HCT116 (cell line): ENCODE results near the gene CYP26B1. TPM values are rescaled to one million over a fixed set of nuclear protein-coding genes. Genes with fewer than 3 reads are reported as not detected.

ENCODE experiments used
- ATAC-seq: fragments of 200-7000 bp; cut with Tn5 transposase; 2 replicates; pipeline ENCODE4 v1.9.1; 2020; ENCODE audit warnings: mild to moderate bottlenecking, moderate library complexity
- BruUV-seq: library from RNA; stranded (reverse); fragments of 400-500 nt; replicated peaks from 2 replicates; lab custom pipeline; 2021; lab: Mats Ljungman, UMichigan
- CTCF ChIA-PET: fragments of 300-600 bp; sonication (Branson Sonifier 250); formaldehyde crosslinking; loops from one replicate; lab custom pipeline; 2021; ENCODE audit warnings: antibody characterized with exemption; lab: Charles Lee
- POLR2A ChIA-PET: fragments of 300-600, 350-600 bp; sonication (Branson Sonifier 250); formaldehyde crosslinking; loops from one replicate; lab custom pipeline; 2021; ENCODE audit warnings: antibody characterized with exemption; lab: Charles Lee
- RAD21 ChIA-PET, 2 experiments: fragments of 300-600 bp; sonication (Branson Sonifier 250); formaldehyde crosslinking; loops; one replicate each; lab custom pipeline; 2023; ENCODE audit warnings: low total read pairs in 2 of 2; ENCODE audit not compliant: uncharacterized antibody in 2 of 2, unreplicated experiment in 2 of 2, low non-redundant PET in 1 of 2; lab: Charles Lee
- DNase-seq: peaks from one replicate; pipeline ENCODE4 v3.0.0-alpha.2; 2010; ENCODE audit warnings: low read depth, low spot score
- H2AFZ ChIP-seq: fragments of 200-600 bp; shearing (Covaris generic), sonication (generic); 2 replicates; pipeline ENCODE4 v1.6.1; 2017; ENCODE audit warnings: low read depth, mixed run types, mixed read lengths, antibody characterized with exemption, low read length; ENCODE audit not compliant: poor library complexity, severe bottlenecking
- H3K27ac ChIP-seq: 2 replicates; pipeline ENCODE4 v1.5.1; 2012; ENCODE audit warnings: low read depth, low read length
- H3K27me3 ChIP-seq: fragments of 200-600 bp; sonication (generic); 2 replicates; pipeline ENCODE4 v1.6.1; 2016; ENCODE audit warnings: mixed run types, low read length, mixed read lengths; ENCODE audit not compliant: insufficient read depth
- H3K36me3 ChIP-seq, 2 experiments: fragments of 200-500 bp in 1 of 2; fragments of 200-600 bp in 1 of 2; sonication (Bioruptor generic) in 1 of 2; sonication (generic) in 1 of 2; 2 replicates each; pipeline versions ENCODE4 v1.5.1 to v1.6.1; 2014 to 2016; ENCODE audit warnings: low read length in 2 of 2, inconsistent platforms in 1 of 2, mixed read lengths in 1 of 2, mixed run types in 1 of 2; ENCODE audit not compliant: insufficient read depth in 2 of 2, control insufficient read depth in 1 of 2
- H3K4me1 ChIP-seq, 2 experiments: fragments of 200-600 bp in 1 of 2; sonication (generic) in 1 of 2; 2 replicates each; pipeline versions ENCODE4 v1.5.1 to v1.6.1; 2012 to 2017; ENCODE audit warnings: low read length in 2 of 2, inconsistent platforms in 1 of 2, mild to moderate bottlenecking in 1 of 2, mixed read lengths in 1 of 2, mixed run types in 1 of 2, moderate library complexity in 1 of 2; ENCODE audit not compliant: insufficient read depth in 2 of 2, control insufficient read depth in 1 of 2
- H3K4me2 ChIP-seq: fragments of 200-600 bp; sonication (generic); 2 replicates; pipeline ENCODE4 v1.6.1; 2017; ENCODE audit warnings: mixed run types, low read length, mixed read lengths
- H3K4me3 ChIP-seq, 2 experiments: fragments of 200-600 bp in 1 of 2; sonication (generic) in 1 of 2; replicated peaks in 1 of 2; 2 replicates each; pipeline ENCODE4 v1.5.1; 2011 to 2016; ENCODE audit warnings: low read length in 2 of 2, control low read depth in 1 of 2, low read depth in 1 of 2, mild to moderate bottlenecking in 1 of 2, mixed read lengths in 1 of 2, mixed run types in 1 of 2
- H3K79me2 ChIP-seq: fragments of 200-600 bp; sonication (generic); 2 replicates; pipeline ENCODE4 v1.6.1; 2017; ENCODE audit warnings: mild to moderate bottlenecking, mixed run types, low read length, moderate library complexity, mixed read lengths; ENCODE audit not compliant: insufficient read depth
- H3K9ac ChIP-seq: fragments of 200-600 bp; sonication (generic); 2 replicates; pipeline ENCODE4 v1.6.1; 2016; ENCODE audit warnings: low read length, mixed read lengths
- H3K9me2 ChIP-seq: fragments of 200-600 bp; sonication (generic), shearing (Covaris generic); 2 replicates; pipeline ENCODE4 v1.6.1; 2017; ENCODE audit warnings: mixed run types, mild to moderate bottlenecking, moderate library complexity; ENCODE audit not compliant: insufficient read depth
- H3K9me3 ChIP-seq, 2 experiments: fragments of 200-500 bp in 1 of 2; fragments of 200-600 bp in 1 of 2; sonication (Bioruptor generic) in 1 of 2; sonication (generic) in 1 of 2; 2 replicates each; pipeline ENCODE4 v1.6.1; 2014 to 2017; ENCODE audit warnings: low read length in 2 of 2, mixed read lengths in 2 of 2, inconsistent platforms in 1 of 2, low read depth in 1 of 2, mild to moderate bottlenecking in 1 of 2, mixed run types in 1 of 2, moderate library complexity in 1 of 2; ENCODE audit not compliant: control insufficient read depth in 1 of 2, insufficient read depth in 1 of 2
- H4K20me1 ChIP-seq: fragments of 200-600 bp; sonication (generic), shearing (Covaris generic); 2 replicates; pipeline ENCODE4 v1.6.1; 2017; ENCODE audit warnings: mixed run types, mild to moderate bottlenecking, moderate library complexity; ENCODE audit not compliant: insufficient read depth
- CEBPB ChIP-seq: IDR thresholded peaks from 2 replicates; pipeline ENCODE4 v1.6.1; 2012; ENCODE audit warnings: low read depth
- ELF1 ChIP-seq: IDR thresholded peaks from 2 replicates; pipeline ENCODE4 v1.6.1; 2012; ENCODE audit warnings: low read depth, borderline replicate concordance
- EZH2phosphoT487 ChIP-seq: fragments of 200-600 bp; IDR thresholded peaks from 2 replicates; pipeline ENCODE4 v1.6.1; 2018; ENCODE audit warnings: antibody characterized with exemption, borderline replicate concordance
- POLR2AphosphoS5 ChIP-seq: IDR thresholded peaks from 2 replicates; pipeline ENCODE4 v1.6.1; 2011; ENCODE audit warnings: mild to moderate bottlenecking, low read depth, low read length, moderate library complexity
- RAD21 ChIP-seq: IDR thresholded peaks from 2 replicates; pipeline ENCODE4 v1.6.1; 2012; ENCODE audit warnings: low read depth, mild to moderate bottlenecking
- SRF ChIP-seq: IDR thresholded peaks from 2 replicates; pipeline ENCODE4 v1.6.1; 2012; ENCODE audit warnings: low read depth
- YY1 ChIP-seq: IDR thresholded peaks from 2 replicates; pipeline ENCODE4 v1.6.1; 2011; ENCODE audit warnings: low read length, low read depth, moderate library complexity, mild to moderate bottlenecking; ENCODE audit not compliant: insufficient replicate concordance; ENCODE audit errors: extremely low read depth
- ZFX ChIP-seq: fragments of 450-650 bp; IDR thresholded peaks from 2 replicates; pipeline ENCODE4 v1.6.1; 2017
- ZNF274 ChIP-seq: fragments of 200-500 bp; sonication (Bioruptor generic); IDR thresholded peaks from 2 replicates; pipeline ENCODE4 v1.6.1; 2014; ENCODE audit warnings: mild to moderate bottlenecking, low read depth, low read length, inconsistent platforms
- intact Hi-C: fragments of 100-400 bp; cut with micrococcal nuclease; formaldehyde crosslinking; loops from 2 replicates; pipeline ENCODE4 v1.10.0; 2022
- total RNA-seq: library from RNA; stranded (reverse); gene quantifications from one replicate; pipeline ENCODE4 v1.2.1, GENCODE V29; 2021; ENCODE audit not compliant: unreplicated experiment
- TF ChIP-seq, protein P1 (sequence below): IDR thresholded peaks from 2 replicates; pipeline ENCODE4 v1.6.1; 2012; ENCODE audit warnings: low read depth
- TF ChIP-seq, protein P2 (sequence below): IDR thresholded peaks from 2 replicates; pipeline ENCODE4 v1.6.1; 2012

The CYP26B1 gene
- total RNA-seq, 1 experiment from 2014 or later, result 21.1 TPM

DNA sequence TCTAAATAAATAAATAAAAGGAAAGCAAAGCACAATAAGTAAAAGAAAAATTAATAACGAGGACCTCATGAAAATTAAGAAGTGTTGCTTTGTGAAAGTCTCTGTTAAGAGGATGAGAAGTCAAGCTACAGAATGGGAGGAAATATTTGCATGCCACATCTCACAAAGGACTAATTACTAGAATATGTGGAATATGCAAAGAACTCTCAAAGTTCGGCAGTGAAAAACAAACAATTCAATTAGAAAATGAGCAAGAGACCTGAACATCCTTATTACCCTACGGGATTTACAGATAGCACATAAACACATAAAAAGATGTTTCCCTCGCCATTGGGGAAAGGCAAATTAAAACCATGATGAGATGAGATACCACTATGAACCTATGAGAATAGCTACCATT is 23.3 kb downstream of the CYP26B1 start (continued):
- TF ChIP-seq, protein P1, sequence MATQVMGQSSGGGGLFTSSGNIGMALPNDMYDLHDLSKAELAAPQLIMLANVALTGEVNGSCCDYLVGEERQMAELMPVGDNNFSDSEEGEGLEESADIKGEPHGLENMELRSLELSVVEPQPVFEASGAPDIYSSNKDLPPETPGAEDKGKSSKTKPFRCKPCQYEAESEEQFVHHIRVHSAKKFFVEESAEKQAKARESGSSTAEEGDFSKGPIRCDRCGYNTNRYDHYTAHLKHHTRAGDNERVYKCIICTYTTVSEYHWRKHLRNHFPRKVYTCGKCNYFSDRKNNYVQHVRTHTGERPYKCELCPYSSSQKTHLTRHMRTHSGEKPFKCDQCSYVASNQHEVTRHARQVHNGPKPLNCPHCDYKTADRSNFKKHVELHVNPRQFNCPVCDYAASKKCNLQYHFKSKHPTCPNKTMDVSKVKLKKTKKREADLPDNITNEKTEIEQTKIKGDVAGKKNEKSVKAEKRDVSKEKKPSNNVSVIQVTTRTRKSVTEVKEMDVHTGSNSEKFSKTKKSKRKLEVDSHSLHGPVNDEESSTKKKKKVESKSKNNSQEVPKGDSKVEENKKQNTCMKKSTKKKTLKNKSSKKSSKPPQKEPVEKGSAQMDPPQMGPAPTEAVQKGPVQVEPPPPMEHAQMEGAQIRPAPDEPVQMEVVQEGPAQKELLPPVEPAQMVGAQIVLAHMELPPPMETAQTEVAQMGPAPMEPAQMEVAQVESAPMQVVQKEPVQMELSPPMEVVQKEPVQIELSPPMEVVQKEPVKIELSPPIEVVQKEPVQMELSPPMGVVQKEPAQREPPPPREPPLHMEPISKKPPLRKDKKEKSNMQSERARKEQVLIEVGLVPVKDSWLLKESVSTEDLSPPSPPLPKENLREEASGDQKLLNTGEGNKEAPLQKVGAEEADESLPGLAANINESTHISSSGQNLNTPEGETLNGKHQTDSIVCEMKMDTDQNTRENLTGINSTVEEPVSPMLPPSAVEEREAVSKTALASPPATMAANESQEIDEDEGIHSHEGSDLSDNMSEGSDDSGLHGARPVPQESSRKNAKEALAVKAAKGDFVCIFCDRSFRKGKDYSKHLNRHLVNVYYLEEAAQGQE, result no peak
- TF ChIP-seq ELF1, result no peak
- no peak for TF ChIP-seq ZFX

DNA sequence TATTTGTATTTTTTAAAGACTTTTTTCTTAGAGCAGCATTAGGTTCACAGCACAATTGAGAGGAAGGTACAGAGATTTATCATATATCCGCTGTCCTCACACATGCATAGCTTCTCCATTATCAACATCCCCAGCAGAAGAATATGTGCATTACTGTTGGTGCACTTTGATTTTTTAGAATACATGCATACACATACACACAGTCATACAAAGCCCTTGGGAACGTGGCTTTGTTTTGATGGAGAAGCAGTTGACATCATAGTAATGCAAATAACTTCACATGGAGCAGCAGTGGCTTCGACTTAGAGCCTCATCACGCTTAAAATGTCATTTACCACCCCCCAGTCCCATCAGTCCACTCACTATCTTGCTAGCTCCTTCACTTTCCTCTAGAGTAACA is 26.5 kb downstream of the CYP26B1 start:
- intact Hi-C loops, result no loop called here
- H3K9ac ChIP-seq, result no peak overlapping the region
- no peaks in the 10 kb centered on the region for H3K27me3 ChIP-seq
- no TSS peak for BruUV-seq
- H4K20me1 ChIP-seq, result no peaks in the 10 kb centered on the region
- H3K36me3 ChIP-seq, result no peaks in the 10 kb centered on the region
- CTCF ChIA-PET, result no interaction called here
- POLR2A ChIA-PET, result no interaction called here
- RAD21 ChIA-PET, result no interaction called here
- no peaks in the 10 kb centered on the region for H3K9me2 ChIP-seq
- no peaks in the 10 kb centered on the region for H3K9me3 ChIP-seq
- peaks cover 9 to 13% of the 10 kb centered on the region in 2 experiments for H3K4me1 ChIP-seq
- no peak overlapping the region for H2AFZ ChIP-seq
- ATAC-seq, result no peak
- no peaks in the 10 kb centered on the region for H3K79me2 ChIP-seq
- no peak overlapping the region for H3K4me3 ChIP-seq
- H3K27ac ChIP-seq, result no peak overlapping the region
- TF ChIP-seq YY1, result no peak
- TF ChIP-seq ZNF274, result no peak
- TF ChIP-seq, protein P2, sequence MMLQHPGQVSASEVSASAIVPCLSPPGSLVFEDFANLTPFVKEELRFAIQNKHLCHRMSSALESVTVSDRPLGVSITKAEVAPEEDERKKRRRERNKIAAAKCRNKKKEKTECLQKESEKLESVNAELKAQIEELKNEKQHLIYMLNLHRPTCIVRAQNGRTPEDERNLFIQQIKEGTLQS, result no peak
- TF ChIP-seq, protein P1, result no peak
- no peak for TF ChIP-seq RAD21
- no peak for TF ChIP-seq CEBPB
- no peak for TF ChIP-seq ELF1
- TF ChIP-seq SRF, result no peak
- no peak for TF ChIP-seq POLR2AphosphoS5
- no peak for TF ChIP-seq EZH2phosphoT487
- no peak for DNase-seq
- H3K4me2 ChIP-seq, result no peak overlapping the region
